ENCODE data around the gene SLC2A4.

SLC2A4 gene

DNA sequence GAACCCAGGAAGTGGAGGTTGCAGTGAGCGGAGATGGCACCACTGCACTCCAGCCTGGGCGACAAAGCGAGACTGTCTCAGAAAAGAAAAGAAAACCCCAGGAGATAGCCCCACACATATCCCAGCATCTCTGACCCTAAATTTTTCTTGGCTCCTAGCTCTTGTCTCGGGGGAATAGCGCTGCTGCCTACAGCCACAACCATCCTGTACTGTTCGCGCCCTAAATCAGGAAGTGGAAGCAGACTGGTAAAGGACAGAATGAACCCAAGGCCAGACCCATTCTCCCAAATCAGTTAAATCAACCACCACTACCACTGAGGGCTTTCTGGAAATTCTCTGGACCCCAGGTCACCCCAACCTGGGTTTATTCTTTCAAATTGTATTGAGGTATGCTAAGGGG, 31.7 kb upstream of the SLC2A4 start:
- TF ChIP-seq, protein P1, sequence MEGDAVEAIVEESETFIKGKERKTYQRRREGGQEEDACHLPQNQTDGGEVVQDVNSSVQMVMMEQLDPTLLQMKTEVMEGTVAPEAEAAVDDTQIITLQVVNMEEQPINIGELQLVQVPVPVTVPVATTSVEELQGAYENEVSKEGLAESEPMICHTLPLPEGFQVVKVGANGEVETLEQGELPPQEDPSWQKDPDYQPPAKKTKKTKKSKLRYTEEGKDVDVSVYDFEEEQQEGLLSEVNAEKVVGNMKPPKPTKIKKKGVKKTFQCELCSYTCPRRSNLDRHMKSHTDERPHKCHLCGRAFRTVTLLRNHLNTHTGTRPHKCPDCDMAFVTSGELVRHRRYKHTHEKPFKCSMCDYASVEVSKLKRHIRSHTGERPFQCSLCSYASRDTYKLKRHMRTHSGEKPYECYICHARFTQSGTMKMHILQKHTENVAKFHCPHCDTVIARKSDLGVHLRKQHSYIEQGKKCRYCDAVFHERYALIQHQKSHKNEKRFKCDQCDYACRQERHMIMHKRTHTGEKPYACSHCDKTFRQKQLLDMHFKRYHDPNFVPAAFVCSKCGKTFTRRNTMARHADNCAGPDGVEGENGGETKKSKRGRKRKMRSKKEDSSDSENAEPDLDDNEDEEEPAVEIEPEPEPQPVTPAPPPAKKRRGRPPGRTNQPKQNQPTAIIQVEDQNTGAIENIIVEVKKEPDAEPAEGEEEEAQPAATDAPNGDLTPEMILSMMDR (IDR thresholded peaks at IDR 0.05; ENCODE audit: low read length, missing control alignments), result no peak
- no peak for DNase-seq (ENCODE audit: low read depth)
- peak overlapping the region; percentile 73 for H3K4me3 ChIP-seq (replicated peaks; ENCODE audit: low read depth, low read length)

DNA sequence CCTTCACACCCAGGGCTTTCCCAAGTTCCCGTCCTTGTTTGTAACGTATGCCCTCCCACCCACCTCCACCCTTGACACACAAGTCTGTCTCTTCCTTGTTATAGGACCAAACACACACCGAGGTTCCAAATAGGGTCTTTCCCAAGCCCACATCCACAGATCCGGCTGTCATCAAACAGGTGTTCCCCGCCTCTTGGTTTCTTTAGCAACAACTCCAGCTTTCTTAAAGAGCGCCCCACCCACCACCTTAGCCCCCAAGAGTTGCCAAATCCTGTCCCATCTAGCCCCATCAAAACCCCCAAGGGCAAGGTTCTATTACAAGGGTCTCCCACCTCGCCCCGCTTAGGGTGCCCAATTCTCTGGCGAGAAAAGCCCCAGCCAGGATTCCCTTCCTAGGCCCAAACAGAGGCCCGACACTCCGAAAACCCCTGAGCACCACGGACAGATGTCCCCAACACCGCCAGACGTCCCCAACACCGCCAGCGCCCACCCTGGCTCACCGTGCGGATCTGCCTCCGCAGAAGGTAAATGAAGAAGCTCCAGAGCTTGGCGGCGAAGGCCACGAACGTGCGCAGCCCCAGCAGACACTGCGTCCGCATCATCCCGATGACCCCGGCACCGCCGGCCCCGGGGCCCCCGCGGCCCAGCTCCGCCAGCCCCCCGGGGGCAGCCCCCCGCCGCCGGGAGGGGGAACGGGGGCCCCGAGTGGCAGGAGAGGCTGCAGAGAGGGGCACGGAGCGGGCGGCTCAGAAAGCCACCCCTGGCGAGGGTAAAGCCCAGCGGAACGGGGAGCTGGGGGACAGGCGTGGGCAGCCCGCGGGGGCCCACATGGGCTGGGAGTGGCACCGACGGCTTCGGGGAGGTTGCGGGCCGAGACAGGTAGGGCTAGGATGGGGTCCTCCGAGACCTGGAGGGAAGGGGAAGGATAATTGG, 30.6 kb upstream of the SLC2A4 start:
- H3K4me3 ChIP-seq (replicated peaks; ENCODE audit: low read depth, low read length), result peak overlapping the region; percentile 73
- TF ChIP-seq, protein P1 (IDR thresholded peaks at IDR 0.05; ENCODE audit: low read length, missing control alignments), result no peak

DNA sequence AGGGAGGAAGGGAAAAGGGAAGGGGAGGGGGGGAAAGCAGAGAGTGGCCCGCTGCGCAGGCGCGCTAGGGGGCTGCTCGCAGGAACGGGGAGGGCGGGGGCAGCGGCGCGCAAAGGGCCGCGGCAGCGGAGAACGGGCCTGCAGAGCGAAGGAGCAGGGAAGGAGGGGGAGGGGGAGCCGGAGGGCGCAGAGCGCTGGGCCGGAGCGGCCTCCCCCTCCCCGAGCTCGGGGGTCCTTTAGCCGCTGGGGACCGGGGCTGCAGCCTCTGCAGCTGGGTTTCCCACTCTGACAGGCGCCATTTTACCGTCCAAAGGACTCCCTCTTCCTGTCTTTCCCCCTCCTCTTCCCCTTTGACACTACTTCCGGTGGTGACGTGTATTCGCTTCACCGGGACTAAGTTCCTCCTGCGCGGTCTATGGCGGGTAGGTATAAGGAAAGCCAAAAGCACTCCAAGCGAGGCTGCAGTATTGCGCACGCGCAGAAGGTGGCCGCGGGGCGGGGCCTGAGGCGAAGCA, 29.8 kb upstream of the SLC2A4 start, which contains the start of gene CTDNEP1:
CTDNEP1 (minus strand) TSS at position 74 of the 515 bp plus-strand sequence. CDS start 438 bp downstream, outside the sequence.
- TF ChIP-seq, protein P1 (IDR thresholded peaks at IDR 0.05; ENCODE audit: low read length, missing control alignments), result no peak
- DNase-seq (ENCODE audit: low read depth), result peak; percentile 100
- H3K4me3 ChIP-seq (replicated peaks; ENCODE audit: low read depth, low read length), result peak within 1 kb of the TSS; percentile 73

More for the DNA sequence above, 30.6 kb upstream of the SLC2A4 start:
- peak; percentile 25 for DNase-seq (ENCODE audit: low read depth)

DNA sequence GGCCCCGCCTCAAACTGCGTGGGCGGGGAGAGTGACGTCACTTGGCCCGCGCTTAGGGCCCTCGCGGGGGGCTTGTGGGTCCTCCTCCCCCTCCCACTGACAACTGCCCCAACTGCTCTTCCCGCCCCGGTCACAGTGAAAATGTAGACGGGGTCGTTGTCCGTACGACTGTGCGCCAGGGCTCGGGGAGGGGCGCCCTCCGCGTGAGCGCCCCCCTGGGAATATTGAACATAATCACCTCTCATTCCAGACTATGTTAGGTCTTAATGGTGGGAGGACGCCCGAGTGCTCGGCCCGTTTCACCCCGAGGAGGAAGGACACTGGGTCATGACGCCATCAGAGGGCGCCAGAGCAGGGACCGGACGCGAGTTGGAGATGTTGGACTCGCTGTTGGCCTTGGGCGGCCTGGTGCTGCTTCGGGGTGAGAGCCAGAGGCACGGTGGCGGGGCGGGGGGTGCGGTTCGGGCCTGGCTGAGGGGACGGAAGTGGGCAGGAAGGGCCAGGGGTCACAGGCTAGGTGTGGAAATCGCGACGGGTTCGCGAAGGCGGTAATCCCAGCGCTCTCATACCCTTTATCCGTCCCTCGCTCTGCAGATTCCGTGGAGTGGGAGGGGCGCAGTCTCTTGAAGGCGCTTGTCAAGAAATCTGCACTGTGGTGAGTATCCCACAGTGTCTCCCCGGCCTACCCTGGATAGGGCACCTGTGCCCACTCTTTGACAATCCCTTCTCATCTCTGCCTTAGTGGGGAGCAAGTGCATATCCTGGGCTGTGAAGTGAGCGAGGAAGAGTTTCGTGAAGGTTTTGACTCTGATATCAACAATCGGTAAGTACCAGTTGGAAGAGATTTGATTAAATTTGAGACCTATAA, 29.1 kb upstream of the SLC2A4 start, which contains the start of gene ELP5:
ELP5 (plus strand) TSS at position 40 of the 868 bp plus-strand sequence; CDS start at position 376, 336 bp downstream.
- peak; percentile 96 for DNase-seq (ENCODE audit: low read depth)
- TF ChIP-seq, protein P1 (IDR thresholded peaks at IDR 0.05; ENCODE audit: low read length, missing control alignments), result no peak
- H3K4me3 ChIP-seq (replicated peaks; ENCODE audit: low read depth, low read length), result peak within 1 kb of the TSS; percentile 73

DNA sequence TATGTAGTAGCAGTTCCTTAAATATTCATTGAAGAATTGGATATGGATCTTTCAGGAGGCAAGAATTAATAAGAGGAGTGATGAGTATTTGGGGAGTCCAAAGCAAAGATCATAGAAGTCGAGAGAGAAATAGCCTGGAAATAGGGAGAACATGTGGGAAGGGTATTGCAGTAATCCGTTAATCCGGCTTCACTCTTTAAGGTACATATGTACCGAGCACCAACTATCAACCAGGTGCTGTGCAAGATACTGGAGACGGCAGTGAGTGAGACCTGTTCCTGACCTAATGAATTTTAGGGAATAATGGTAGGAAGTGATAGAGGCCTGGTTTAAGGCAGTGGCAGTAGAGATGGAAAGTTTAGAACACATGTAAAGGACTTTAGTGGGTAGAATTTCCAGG, 28.4 kb upstream of the SLC2A4 start:
- peak overlapping the region; percentile 73 for H3K4me3 ChIP-seq (replicated peaks; ENCODE audit: low read depth, low read length)
- TF ChIP-seq, protein P1 (IDR thresholded peaks at IDR 0.05; ENCODE audit: low read length, missing control alignments), result no peak
- DNase-seq (ENCODE audit: low read depth), result no peak

DNA sequence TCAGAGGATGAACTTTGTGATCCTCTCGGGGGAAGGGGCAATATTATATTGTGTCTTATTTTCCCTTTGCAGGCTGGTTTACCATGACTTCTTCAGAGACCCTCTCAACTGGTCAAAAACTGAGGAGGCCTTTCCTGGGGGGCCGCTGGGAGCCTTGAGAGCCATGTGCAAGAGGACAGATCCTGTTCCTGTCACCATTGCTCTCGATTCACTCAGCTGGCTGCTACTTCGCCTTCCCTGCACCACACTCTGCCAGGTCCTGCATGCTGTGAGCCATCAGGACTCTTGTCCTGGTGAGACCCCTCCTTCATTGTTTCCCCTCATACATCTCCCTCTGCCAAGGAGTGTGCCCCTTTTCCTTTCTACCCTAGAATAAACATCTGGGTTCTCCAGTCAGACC, 27.0 kb upstream of the SLC2A4 start:
- H3K4me3 ChIP-seq (replicated peaks; ENCODE audit: low read depth, low read length), result no peak overlapping the region
- DNase-seq (ENCODE audit: low read depth), result no peak
- TF ChIP-seq, protein P1 (IDR thresholded peaks at IDR 0.05; ENCODE audit: low read length, missing control alignments), result no peak
